Ovary (tissue), 9 donors: Measurements from ENCODE around the gene PPP1R9B. TPM values are rescaled to one million over a fixed set of nuclear protein-coding genes. Genes with fewer than 3 reads are reported as not detected.

Experiments used
- DNase-seq, 5 donors: peaks; one replicate each; pipeline ENCODE4 v3.0.0-alpha.2; 2019 to 2020
- H3K27ac ChIP-seq, 2 donors: fragments of 200-600 bp; one replicate each; pipeline versions ENCODE4 v1.5.1 to v1.8.0; 2019 to 2022
- H3K27me3 ChIP-seq: fragments of 200-600 bp; one replicate; pipeline ENCODE4 v1.8.0; 2022
- H3K36me3 ChIP-seq: fragments of 200-600 bp; sonication (generic); one replicate; pipeline ENCODE4 v1.5.1; 2019
- H3K4me1 ChIP-seq: one replicate; pipeline ENCODE4 v1.8.1; 2013; ENCODE audit warnings: mild to moderate bottlenecking, moderate library complexity; ENCODE audit not compliant: insufficient read depth
- H3K4me3 ChIP-seq: fragments of 200-600 bp; sonication (generic); one replicate; pipeline ENCODE4 v1.5.1; 2017
- H3K9me3 ChIP-seq, 2 donors: fragments of 200-600 bp in 1 of 2; sonication (generic) in 1 of 2; one replicate each; pipeline versions ENCODE4 v1.5.1 to v1.8.1; 2013 to 2019; ENCODE audit warnings: mild to moderate bottlenecking in 1 of 2, moderate library complexity in 1 of 2
- EP300 ChIP-seq: sonication (generic); formaldehyde crosslinking; IDR thresholded peaks from one replicate; pipeline ENCODE4 v1.6.1; 2017; ENCODE audit warnings: antibody characterized with exemption
- POLR2A ChIP-seq: fragments of 450-650 bp; IDR thresholded peaks from one replicate; pipeline ENCODE4 v1.6.1; 2017; ENCODE audit warnings: antibody characterized with exemption, mild to moderate bottlenecking, moderate library complexity
- WGBS, 3 donors: extraction: QIAGEN DNeasy Blood & Tissue Kit in 1 of 3; methylation state at CpG; one replicate each; pipeline versions ENCODE4 v1.1.5 to v1.1.7; 2013 to 2017; 5-methylcytosine and 5-hydroxymethylcytosine counted together
- intact Hi-C, 4 donors: fragments of 100-400 bp; cut with DNase I; formaldehyde crosslinking; loops; one replicate each; pipeline versions ENCODE4 v1.11.0 to v1.15.1; 2022 to 2023
- polyA plus RNA-seq, 2 donors: library from polyadenylated mRNA; stranded (reverse); fragments of 200-250 nt in 1 of 2; fragments of 350-450 nt in 1 of 2; fragmentation: Illumina TruSeq in 1 of 2; extraction: RNeasy Lipid Tissue Mini Kit (QIAGEN cat#74804) in 1 of 2; gene quantifications; one replicate each; pipeline ENCODE4 v1.2.3, GENCODE V29; 2013 to 2014
- total RNA-seq, 7 donors: library from RNA; depleted of rRNA in 2 of 7; stranded (reverse); fragments of >200 nt in 2 of 7; fragmentation: NEBNext Ultra II Directional in 3 of 7; extraction: Animal tissue kit (Norgen Biotek cat#: 25700) in 3 of 7; gene quantifications; one replicate each; pipeline versions ENCODE4 v1.1.0 to v1.2.4, GENCODE V29; 2016 to 2023
- TF ChIP-seq, protein P1 (sequence below), 3 donors: fragments of 450-650 bp in 2 of 3; fragments of 200-600 bp in 1 of 3; IDR thresholded peaks; one replicate each; pipeline versions ENCODE4 v1.5.1 to v1.8.0; 2016 to 2022; ENCODE audit warnings: antibody characterized with exemption in 3 of 3, mild to moderate bottlenecking in 1 of 3
- donor health status: DM: no; HTN: no; CAD: no; lungs with moderate emphysema.
- donor health status: DM: no; HTN: no; CAD: no.
- donor health status: Bipolar disorder and iron deficiency.
- donor health status: DM: yes; HTN: yes; CAD: no.
- donor health status: DM: no; HTN: no; CAD: no.
- donor health status: DM: yes; HTN: yes; CAD: no.

PPP1R9B gene
- total and polyA plus RNA-seq, 9 donors = 14.8 to 109 (median 64.3) TPM

GRCh38 chr17:50106393-50107131 lies 43.9 kb downstream of the PPP1R9B start:
- TF ChIP-seq POLR2A (no peak), EP300 (no peak)
- TF ChIP-seq, protein P1, sequence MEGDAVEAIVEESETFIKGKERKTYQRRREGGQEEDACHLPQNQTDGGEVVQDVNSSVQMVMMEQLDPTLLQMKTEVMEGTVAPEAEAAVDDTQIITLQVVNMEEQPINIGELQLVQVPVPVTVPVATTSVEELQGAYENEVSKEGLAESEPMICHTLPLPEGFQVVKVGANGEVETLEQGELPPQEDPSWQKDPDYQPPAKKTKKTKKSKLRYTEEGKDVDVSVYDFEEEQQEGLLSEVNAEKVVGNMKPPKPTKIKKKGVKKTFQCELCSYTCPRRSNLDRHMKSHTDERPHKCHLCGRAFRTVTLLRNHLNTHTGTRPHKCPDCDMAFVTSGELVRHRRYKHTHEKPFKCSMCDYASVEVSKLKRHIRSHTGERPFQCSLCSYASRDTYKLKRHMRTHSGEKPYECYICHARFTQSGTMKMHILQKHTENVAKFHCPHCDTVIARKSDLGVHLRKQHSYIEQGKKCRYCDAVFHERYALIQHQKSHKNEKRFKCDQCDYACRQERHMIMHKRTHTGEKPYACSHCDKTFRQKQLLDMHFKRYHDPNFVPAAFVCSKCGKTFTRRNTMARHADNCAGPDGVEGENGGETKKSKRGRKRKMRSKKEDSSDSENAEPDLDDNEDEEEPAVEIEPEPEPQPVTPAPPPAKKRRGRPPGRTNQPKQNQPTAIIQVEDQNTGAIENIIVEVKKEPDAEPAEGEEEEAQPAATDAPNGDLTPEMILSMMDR (IDR thresholded peaks at IDR 0.05) = no peak
- no peak for DNase-seq
- no peaks in the 10 kb centered on the region for H3K36me3 ChIP-seq
- intact Hi-C loops = no loop called here
- no peaks in the 10 kb centered on the region for H3K9me3 ChIP-seq
- no peak overlapping the region for H3K4me3 ChIP-seq
- H3K27ac ChIP-seq = no peak overlapping the region
- peaks cover 14% of the 10 kb centered on the region for H3K4me1 ChIP-seq
- H3K27me3 ChIP-seq = no peaks in the 10 kb centered on the region
- WGBS, 3 donors = 57 to 64% (median 59%) methylated on average over 13 of the region's 13 CpGs

DNA sequence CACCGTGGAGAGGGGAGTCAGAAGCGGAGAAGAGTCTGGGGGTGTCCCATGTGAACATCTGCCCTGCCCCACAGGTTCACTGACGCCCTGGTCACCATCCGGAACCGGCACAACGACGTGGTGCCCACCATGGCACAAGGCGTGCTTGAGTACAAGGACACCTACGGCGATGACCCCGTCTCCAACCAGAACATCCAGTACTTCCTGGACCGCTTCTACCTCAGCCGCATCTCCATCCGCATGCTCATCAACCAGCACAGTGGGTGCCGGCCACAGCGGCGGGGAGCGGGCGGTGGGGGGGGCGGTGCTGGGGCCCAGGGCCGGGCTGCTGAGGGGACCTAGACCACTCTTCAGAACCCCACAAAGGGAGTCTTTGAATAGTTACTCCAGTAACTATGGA lies 44.7 kb downstream of the PPP1R9B start:
- Histone ChIP-seq H3K4me3 (no peak overlapping the region), H3K9me3 (no peaks in the 10 kb centered on the region), H3K36me3 (no peaks in the 10 kb centered on the region), H3K4me1 (peaks cover 14% of the 10 kb centered on the region), H3K27ac (no peak overlapping the region), H3K27me3 (no peaks in the 10 kb centered on the region)
- TF ChIP-seq, protein P1 (IDR thresholded peaks at IDR 0.05) = no peak
- no peak for TF ChIP-seq POLR2A
- TF ChIP-seq EP300 = no peak
- no peak for DNase-seq
- 88 to 90% (median 89%) methylated on average over 21 of the region's 21 CpGs for WGBS, 3 donors
- intact Hi-C loops = no loop called here

- no peak for DNase-seq
- H3K27ac ChIP-seq = peak overlapping the region in 1 of 2 donors; percentile 80
- no peak for TF ChIP-seq POLR2A
- TF ChIP-seq EP300 = no peak
- TF ChIP-seq, protein P1 (IDR thresholded peaks at IDR 0.05) = no peak
- H3K36me3 ChIP-seq = no peaks in the 10 kb centered on the region
- no peaks in the 10 kb centered on the region for H3K27me3 ChIP-seq
- peaks cover 14% of the 10 kb centered on the region for H3K4me1 ChIP-seq
- 89 to 97% (median 90%) methylated on average over 5 of the region's 5 CpGs for WGBS, 3 donors
- no peaks in the 10 kb centered on the region for H3K9me3 ChIP-seq
- no peak overlapping the region for H3K4me3 ChIP-seq
- intact Hi-C loops = no loop called here
Observed at GRCh38 chr17:50103941-50104340, 46.5 kb downstream of the PPP1R9B start.

DNA sequence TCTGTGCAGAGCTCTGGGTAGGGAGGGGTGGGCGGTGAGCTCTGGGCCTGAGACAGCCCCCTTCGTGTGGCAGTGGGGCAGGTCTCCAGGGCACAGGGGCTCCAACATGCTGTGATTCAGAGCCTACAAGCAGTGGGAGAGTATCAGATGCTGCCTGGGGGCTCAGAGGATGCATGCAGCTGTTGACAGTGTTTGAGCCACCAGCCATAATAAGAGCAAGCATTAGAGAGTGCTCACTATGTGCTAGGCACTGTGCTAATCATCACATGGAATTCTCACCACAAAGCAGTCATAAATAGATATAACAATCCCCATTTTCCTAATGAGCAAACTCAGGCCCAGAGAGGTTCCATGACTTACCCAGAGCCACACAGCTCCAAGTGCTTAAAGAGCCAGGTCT lies 47.2 kb downstream of the PPP1R9B start:
- DNase-seq = no peak
- Histone ChIP-seq H3K4me1 (peaks cover 14% of the 10 kb centered on the region), H3K27ac (peak overlapping the region in 1 of 2 donors; percentile 80), H3K27me3 (no peaks in the 10 kb centered on the region), H3K4me3 (no peak overlapping the region), H3K9me3 (no peaks in the 10 kb centered on the region), H3K36me3 (no peaks in the 10 kb centered on the region)
- TF ChIP-seq POLR2A (no peak), EP300 (no peak)
- TF ChIP-seq, protein P1 (IDR thresholded peaks at IDR 0.05) = no peak
- WGBS, 3 donors = 71 to 80% (median 77%) methylated on average over 2 of the region's 2 CpGs
- intact Hi-C loops = no loop called here
